K562 (cell line): ENCODE results near the gene STK32C. TPM values are rescaled to one million over a fixed set of nuclear protein-coding genes. Genes with fewer than 3 reads are reported as not detected.

Experiments
- ATAC-seq: fragments of 200-7000 bp; cut with Tn5 transposase; 3 replicates; pipeline ENCODE4 v1.9.1; 2020; ENCODE audit warnings: moderate library complexity
- BruUV-seq: library from RNA; stranded (reverse); fragments of 400-500 nt; replicated peaks from 2 replicates; lab custom pipeline; 2021; lab: Mats Ljungman, UMichigan
- CTCF ChIA-PET: fragments of 300-600 bp; formaldehyde crosslinking; extraction: SDS; loops from one replicate; lab custom pipeline; 2021; ENCODE audit warnings: low intra/inter-chr PET ratio; lab: Yijun Ruan, JAX
- POLR2A ChIA-PET: fragments of 300-600, 350-650 bp; sonication (Branson Sonifier 250); formaldehyde crosslinking; extraction: SDS; loops from one replicate; lab custom pipeline; 2021; ENCODE audit warnings: antibody characterized with exemption, inconsistent platforms; lab: Yijun Ruan, JAX
- DNase-seq, 4 experiments: peaks; one replicate each; pipeline versions ENCODE4 v3.0.0 to v3.0.0-alpha.2; 2011 to 2018; ENCODE audit warnings: low spot score in 3 of 4, mixed read lengths in 3 of 4; ENCODE audit errors: extremely low read depth in 1 of 4
- FAIRE-seq: peaks from 2 replicates; lab custom pipeline; 2011; peaks lifted over from hg19 to GRCh38; lab: Jason Lieb, UNC
- H2AFZ ChIP-seq: 2 replicates; pipeline ENCODE4 v1.6.0; 2011; ENCODE audit warnings: low read depth, low read length, control low read depth, inconsistent platforms
- H3K27ac ChIP-seq: fragments of 200-600 bp; 3 replicates; pipeline ENCODE4 v1.8.0; 2011; ENCODE audit warnings: low read depth, mild to moderate bottlenecking, control low read depth, inconsistent platforms, low read length, moderate library complexity, mixed read lengths; ENCODE audit errors: extremely low read depth
- H3K27me3 ChIP-seq, 2 experiments: fragments of 300-600 bp in 1 of 2; 2 replicates in 1 of 2; 3 replicates in 1 of 2; pipeline versions ENCODE4 v1.6.0 to v1.8.0; 2011; ENCODE audit warnings: inconsistent platforms in 2 of 2, low read length in 2 of 2, mild to moderate bottlenecking in 1 of 2, mixed read lengths in 1 of 2, moderate library complexity in 1 of 2; ENCODE audit not compliant: control insufficient read depth in 2 of 2, insufficient read depth in 2 of 2
- H3K36me3 ChIP-seq: fragments of 300-600 bp; 3 replicates; pipeline ENCODE4 v1.8.0; 2011; ENCODE audit warnings: mild to moderate bottlenecking, low read length, inconsistent platforms; ENCODE audit not compliant: control insufficient read depth, insufficient read depth
- H3K4me1 ChIP-seq, 2 experiments: fragments of 200-600 bp in 1 of 2; replicated peaks in 1 of 2; 2 replicates in 1 of 2; 3 replicates in 1 of 2; pipeline versions ENCODE4 v1.5.1 to v1.8.0; 2011; ENCODE audit warnings: inconsistent platforms in 2 of 2, low read length in 2 of 2, mild to moderate bottlenecking in 1 of 2, mixed read lengths in 1 of 2, moderate library complexity in 1 of 2; ENCODE audit not compliant: control insufficient read depth in 2 of 2, insufficient read depth in 2 of 2
- H3K4me2 ChIP-seq: 2 replicates; pipeline ENCODE4 v1.6.1; 2011; ENCODE audit warnings: low read length, control low read depth, inconsistent platforms, mixed read lengths; ENCODE audit not compliant: insufficient read depth
- H3K4me3 ChIP-seq: fragments of 200-600 bp; sonication (generic), shearing (Covaris generic); 2 replicates; pipeline ENCODE4 v1.5.1; 2016; ENCODE audit warnings: control low read depth, inconsistent platforms
- H3K79me2 ChIP-seq: fragments of 200-600 bp; 3 replicates; pipeline ENCODE4 v1.8.0; 2011; ENCODE audit warnings: low read length, inconsistent platforms; ENCODE audit not compliant: control insufficient read depth, insufficient read depth
- H3K9ac ChIP-seq, 2 experiments: 2 replicates each; pipeline versions ENCODE4 v1.6.0 to v1.6.1; 2011; ENCODE audit warnings: low read depth in 2 of 2, low read length in 2 of 2, control low read depth in 1 of 2, inconsistent platforms in 1 of 2, mild to moderate bottlenecking in 1 of 2, mixed read lengths in 1 of 2; ENCODE audit not compliant: insufficient read depth in 1 of 2
- H3K9me1 ChIP-seq: one replicate; pipeline ENCODE4 v1.6.0; 2011; ENCODE audit warnings: inconsistent platforms, mild to moderate bottlenecking, low read length, moderate library complexity; ENCODE audit not compliant: control insufficient read depth, insufficient read depth
- H3K9me3 ChIP-seq: replicated peaks from 2 replicates; pipeline ENCODE4 v1.5.1; 2011; ENCODE audit warnings: low read depth, low read length, inconsistent platforms; ENCODE audit not compliant: control insufficient read depth, insufficient read depth
- H4K20me1 ChIP-seq: replicated peaks from 2 replicates; pipeline ENCODE4 v1.6.1; 2011; ENCODE audit warnings: low read length, inconsistent platforms, mixed read lengths; ENCODE audit not compliant: control insufficient read depth, insufficient read depth
- CTBP1 ChIP-seq: fragments of 450-650 bp; IDR thresholded peaks from 2 replicates; pipeline ENCODE4 v1.6.1; 2016; ENCODE audit warnings: borderline replicate concordance
- DPF2 ChIP-seq: fragments of 450-650 bp; IDR thresholded peaks from 2 replicates; pipeline ENCODE4 v1.6.1; 2016
- KLF16 ChIP-seq: IDR thresholded peaks from 2 replicates; pipeline ENCODE4 v1.6.1; 2016; ENCODE audit warnings: antibody characterized with exemption
- SIRT6 ChIP-seq: IDR thresholded peaks from one replicate; pipeline ENCODE4 v1.6.1; 2012; ENCODE audit warnings: low read depth, mild to moderate bottlenecking, control low read depth, inconsistent platforms, low read length, moderate library complexity
- SMAD4 ChIP-seq: fragments of 250-450 bp; sonication (Bioruptor Pico); conservative IDR thresholded peaks from 2 replicates; pipeline ENCODE4 v1.8.0; 2021; ENCODE audit warnings: inconsistent platforms, mild to moderate bottlenecking, moderate library complexity
- ZNF384 ChIP-seq: IDR thresholded peaks from 2 replicates; pipeline ENCODE4 v1.6.1; 2012; ENCODE audit warnings: low read depth, low read length, improper control_type of control experiment
- ZNF518B ChIP-seq: fragments of 250-450 bp; sonication (Bioruptor Pico); IDR thresholded peaks from 2 replicates; pipeline ENCODE4 v1.5.0; 2021; ENCODE audit warnings: mild to moderate bottlenecking, moderate library complexity
- WGBS: fragments of 100-300 bp; shearing (Covaris generic); methylation state at CpG from one replicate; pipeline ENCODE4 v1.1.6; 2016; ENCODE audit warnings: low coverage, mixed read lengths; ENCODE audit not compliant: insufficient coverage; ENCODE audit errors: missing lambda C conversion rate; 5-methylcytosine and 5-hydroxymethylcytosine counted together
- in situ Hi-C: fragments of 300-500 bp; cut with MboI; formaldehyde crosslinking; loops from 4 replicates; pipeline ENCODE4 v1.15.0; 2018; ENCODE audit warnings: inconsistent platforms, mixed read lengths
- intact Hi-C: fragments of 100-400 bp; cut with micrococcal nuclease; formaldehyde crosslinking; loops from 2 replicates; pipeline ENCODE4 v1.14.2; 2022
- polyA plus RNA-seq, 8 experiments: library from polyadenylated mRNA; depleted of rRNA in 4 of 8; stranded (reverse) in 5 of 8; unstranded in 3 of 8; fragments of >200 nt; fragmentation: Nextera tagmentation in 2 of 8; fragmentation: Illumina TruSeq in 1 of 8; extraction: Ambion mirVana in 2 of 8; extraction: Trizol in 1 of 8; gene quantifications; 2 replicates each; pipeline versions ENCODE4 v1.2.1 to v1.2.3, GENCODE V29; 2011 to 2014; ENCODE audit warnings: inconsistent platforms in 1 of 8, missing spikeins in 1 of 8
- total RNA-seq, 7 experiments: library from RNA; depleted of rRNA in 6 of 7; stranded (reverse); fragments of >200 nt in 6 of 7; fragmentation: Illumina TruSeq in 2 of 7; extraction: Trizol in 2 of 7; gene quantifications; 2 replicates each; pipeline versions ENCODE4 v1.2.1 to v1.2.3, GENCODE V29; 2011 to 2021; ENCODE audit warnings: low replicate concordance in 1 of 7

The STK32C gene
- total and polyA plus RNA-seq, 9 of the 15 experiments (the other 6 are each of a cell fraction or from before 2014, with no cell fraction given), result 1.5 to 20.9 (median 6.5) TPM

GRCh38 chr10:132349766-132350165 lies 42.0 kb upstream of the STK32C start (continued):
- no peak for TF ChIP-seq DPF2

GRCh38 chr10:132347931-132348267 lies 40.1 kb upstream of the STK32C start:
- no peak overlapping the region for H3K4me3 ChIP-seq
- H2AFZ ChIP-seq, result no peak overlapping the region
- CTCF ChIA-PET, result no interaction called here
- 45% methylated on average over 7 of the region's 13 CpGs for WGBS
- TF ChIP-seq SMAD4 (no peak), CTBP1 (no peak), KLF16 (no peak), ZNF518B (CRISPR knock-in tag) (no peak), SIRT6 (no peak), ZNF384 (no peak)
- peaks cover 0 to 9% of the 10 kb centered on the region in 2 experiments; a peak in 2 of 5 replicates for H3K4me1 ChIP-seq
- intact Hi-C loops (no loop called here), in situ Hi-C loops (loop anchor here (5.0 kb wide), 1 partner anchor 126 kb away; no protein-coding TSS in a partner anchor)
- no peaks in the 10 kb centered on the region for H3K79me2 ChIP-seq
- BruUV-seq, result no TSS peak
- no peaks in the 10 kb centered on the region for H4K20me1 ChIP-seq
- DNase-seq, result no peak
- ATAC-seq, result no peak
- H3K36me3 ChIP-seq, result no peaks in the 10 kb centered on the region
- no peak for FAIRE-seq
- no peak overlapping the region for H3K9ac ChIP-seq
- no peaks in the 10 kb centered on the region for H3K9me1 ChIP-seq
- POLR2A ChIA-PET, result interaction anchor here (0.7 kb wide), 1 partner anchor 116 kb away, joined by 3 read pairs; no protein-coding TSS in a partner anchor
- H3K9me3 ChIP-seq, result no peaks in the 10 kb centered on the region
- no peak overlapping the region for H3K4me2 ChIP-seq
- no peaks in the 10 kb centered on the region for H3K27me3 ChIP-seq
- no peak overlapping the region for H3K27ac ChIP-seq
